ENCODE results near the gene KRTAP1-4.

The KRTAP1-4 gene

GRCh38 chr17:40996829-40997228 lies 33.2 kb downstream of the KRTAP1-4 start:
- TF ChIP-seq EZH2phosphoT487 (IDR thresholded peaks at IDR 0.05; ENCODE audit: borderline replicate concordance, low read length): no peak
- TF ChIP-seq CTCF (IDR thresholded peaks at IDR 0.05; ENCODE audit: low read depth, low read length, poor library complexity, severe bottlenecking): no peak

GRCh38 chr17:40995116-40995515 lies 34.9 kb downstream of the KRTAP1-4 start:
- Histone ChIP-seq H3K4me2 (ENCODE audit: low read length) (no peak overlapping the region), H3F3A (ENCODE audit: control insufficient read depth, insufficient read depth) (no peaks in the 10 kb centered on the region), H3K79me2 (ENCODE audit: control insufficient read depth, low read length) (no peaks in the 10 kb centered on the region), H3K27ac (ENCODE audit: low read depth, low read length) (no peak overlapping the region), H3K4me3 (ENCODE audit: low read length) (no peak overlapping the region), H3K4me1 (ENCODE audit: control insufficient read depth, low read length) (no peaks in the 10 kb centered on the region), H4K20me1 (ENCODE audit: control insufficient read depth, insufficient read depth, low read depth, low read length) (no peaks in the 10 kb centered on the region), H3K36me3 (ENCODE audit: control insufficient read depth, low read length) (no peaks in the 10 kb centered on the region), H3K27me3 (ENCODE audit: control insufficient read depth, low read length) (peaks cover 26% of the 10 kb centered on the region), H3K9me2 (replicated peaks; ENCODE audit: control insufficient read depth, low read length) (no peaks in the 10 kb centered on the region), H3K9me3 (ENCODE audit: control insufficient read depth, insufficient read depth, low read length) (no peaks in the 10 kb centered on the region)
- TF ChIP-seq CTCF (IDR thresholded peaks at IDR 0.05; ENCODE audit: low read depth, low read length, poor library complexity, severe bottlenecking) (no peak), EZH2phosphoT487 (IDR thresholded peaks at IDR 0.05; ENCODE audit: borderline replicate concordance, low read length) (no peak)

More at GRCh38 chr17:40996829-40997228, 33.2 kb downstream of the KRTAP1-4 start:
- Histone ChIP-seq H3K79me2 (ENCODE audit: control insufficient read depth, low read length) (no peaks in the 10 kb centered on the region), H3K9me2 (replicated peaks; ENCODE audit: control insufficient read depth, low read length) (no peaks in the 10 kb centered on the region), H3K27ac (ENCODE audit: low read depth, low read length) (no peak overlapping the region), H3K4me2 (ENCODE audit: low read length) (no peak overlapping the region), H3F3A (ENCODE audit: control insufficient read depth, insufficient read depth) (no peaks in the 10 kb centered on the region), H4K20me1 (ENCODE audit: control insufficient read depth, insufficient read depth, low read depth, low read length) (no peaks in the 10 kb centered on the region), H3K4me1 (ENCODE audit: control insufficient read depth, low read length) (no peaks in the 10 kb centered on the region), H3K27me3 (ENCODE audit: control insufficient read depth, low read length) (peaks cover 32% of the 10 kb centered on the region), H3K36me3 (ENCODE audit: control insufficient read depth, low read length) (no peaks in the 10 kb centered on the region), H3K4me3 (ENCODE audit: low read length) (no peak overlapping the region), H3K9me3 (ENCODE audit: control insufficient read depth, insufficient read depth, low read length) (no peaks in the 10 kb centered on the region)

GRCh38 chr17:40993839-40994238 lies 36.2 kb downstream of the KRTAP1-4 start, which contains the start of gene KRTAP3-3:
KRTAP3-3 (minus strand) TSS chr17:40994164; CDS start chr17:40994097, 67 bp downstream.
- Histone ChIP-seq H3F3A (ENCODE audit: control insufficient read depth, insufficient read depth) (no peaks in the 10 kb centered on the region), H4K20me1 (ENCODE audit: control insufficient read depth, insufficient read depth, low read depth, low read length) (no peaks in the 10 kb centered on the region), H3K36me3 (ENCODE audit: control insufficient read depth, low read length) (no peaks in the 10 kb centered on the region), H3K4me1 (ENCODE audit: control insufficient read depth, low read length) (no peaks in the 10 kb centered on the region), H3K4me2 (ENCODE audit: low read length) (no peak within 1 kb of the TSS), H3K9me3 (ENCODE audit: control insufficient read depth, insufficient read depth, low read length) (no peaks in the 10 kb centered on the region), H3K9me2 (replicated peaks; ENCODE audit: control insufficient read depth, low read length) (no peaks in the 10 kb centered on the region), H3K27ac (ENCODE audit: low read depth, low read length) (no peak within 1 kb of the TSS), H3K79me2 (ENCODE audit: control insufficient read depth, low read length) (no peaks in the 10 kb centered on the region), H3K27me3 (ENCODE audit: control insufficient read depth, low read length) (peaks cover 30% of the 10 kb centered on the region), H3K4me3 (ENCODE audit: low read length) (no peak within 1 kb of the TSS)
- TF ChIP-seq EZH2phosphoT487 (IDR thresholded peaks at IDR 0.05; ENCODE audit: borderline replicate concordance, low read length) (no peak), CTCF (IDR thresholded peaks at IDR 0.05; ENCODE audit: low read depth, low read length, poor library complexity, severe bottlenecking) (no peak)
